Adrenal gland (tissue), 12 donors: ENCODE data around the gene CDK15. TPM values are rescaled to one million over a fixed set of nuclear protein-coding genes. Genes with fewer than 3 reads are reported as not detected.

Source experiments
- DNase-seq, 7 donors: peaks; one replicate each; pipeline ENCODE4 v3.0.0-alpha.2; 2019 to 2020
- H3K27ac ChIP-seq, 5 donors: fragments of 200-600 bp; sonication (generic) in 4 of 5; 1 replicate in 3 of 5; 2 replicates in 2 of 5; pipeline versions ENCODE4 v1.5.1 to v1.8.0; 2016 to 2020; ENCODE audit warnings: mild to moderate bottlenecking in 1 of 5
- H3K27me3 ChIP-seq: fragments of 200-600 bp; 2 replicates; pipeline ENCODE4 v1.8.0; 2021
- H3K36me3 ChIP-seq, 2 donors: fragments of 200-600 bp; replicated peaks in 1 of 2; 1 replicate in 1 of 2; 2 replicates in 1 of 2; pipeline versions ENCODE4 v1.5.1 to v1.8.0; 2018 to 2022
- H3K4me1 ChIP-seq, 2 donors: fragments of 200-600 bp; replicated peaks in 1 of 2; 1 replicate in 1 of 2; 2 replicates in 1 of 2; pipeline versions ENCODE4 v1.5.1 to v1.8.0; 2018 to 2021
- H3K4me3 ChIP-seq, 4 donors: fragments of 200-600 bp; sonication (generic) in 3 of 4; one replicate each; pipeline ENCODE4 v1.5.1; 2016 to 2018
- H3K9me3 ChIP-seq, 3 donors: fragments of 200-600 bp; sonication (generic) in 1 of 3; replicated peaks in 1 of 3; 1 replicate in 2 of 3; 2 replicates in 1 of 3; pipeline versions ENCODE4 v1.5.1 to v1.8.0; 2016 to 2021
- CTCF ChIP-seq, 6 experiments: fragments of 450-650 bp in 4 of 6; fragments of 200-600 bp in 2 of 6; sonication (generic) in 1 of 6; IDR thresholded peaks; 1 replicate in 5 of 6; 2 replicates in 1 of 6; pipeline versions ENCODE4 v1.5.1 to v1.8.0; 2016 to 2021; ENCODE audit warnings: antibody characterized with exemption in 6 of 6, mild to moderate bottlenecking in 2 of 6, moderate library complexity in 1 of 6
- POLR2A ChIP-seq, 2 donors: fragments of 450-650 bp; IDR thresholded peaks; one replicate each; pipeline ENCODE4 v1.6.1; 2017; ENCODE audit warnings: antibody characterized with exemption in 2 of 2, mild to moderate bottlenecking in 2 of 2, moderate library complexity in 1 of 2
- WGBS, 4 donors: extraction: QIAGEN DNeasy Blood & Tissue Kit in 2 of 4; methylation state at CpG; one replicate each; pipeline versions ENCODE4 v1.1.5 to v1.1.7; 2013 to 2017; 5-methylcytosine and 5-hydroxymethylcytosine counted together
- intact Hi-C, 2 donors: fragments of 100-400 bp; cut with DNase I; formaldehyde crosslinking; loops; one replicate each; pipeline versions ENCODE4 v1.14.1 to v1.15.0; 2022 to 2023
- polyA plus RNA-seq, 3 donors: library from polyadenylated mRNA; stranded (reverse); fragments of 200-250 nt in 2 of 3; fragments of 350-450 nt in 1 of 3; fragmentation: Illumina TruSeq in 1 of 3; extraction: RNeasy Lipid Tissue Mini Kit (QIAGEN cat#74804) in 1 of 3; gene quantifications; one replicate each; pipeline ENCODE4 v1.2.3, GENCODE V29; 2013 to 2014
- total RNA-seq, 9 donors: library from RNA; depleted of rRNA in 4 of 9; stranded (reverse); fragments of >200 nt in 4 of 9; fragments of 120-200 nt in 1 of 9; fragmentation: NEBNext Ultra II Directional in 1 of 9; extraction: Animal tissue kit (Norgen Biotek cat#: 25700) in 1 of 9; gene quantifications; one replicate each; pipeline versions ENCODE4 v1.1.0 to v1.2.4, GENCODE V29; 2013 to 2023
- donor health status: healthy with polysubstance abuse.
- donor health status: Bipolar disorder and iron deficiency.
- donor health status: DM: yes; HTN: yes; CAD: no.
- donor health status: DM: no; HTN: no; CAD: no.
- donor health status: DM: no; HTN: no; CAD: no.
- donor health status: DM: yes; HTN: yes; CAD: no.

Gene CDK15
- total and polyA plus RNA-seq, 12 donors = 0.06 to 1.2 (median 0.14) TPM; not detected in 1

GRCh38 chr2:201852462-201852861 is 46.1 kb downstream of the CDK15 start:
- TF ChIP-seq POLR2A (IDR thresholded peaks at IDR 0.05) (no peak), CTCF (IDR thresholded peaks at IDR 0.05) (no peak)
- Histone ChIP-seq H3K4me3 (no peak overlapping the region), H3K4me1 (no peaks in the 10 kb centered on the region), H3K27me3 (no peaks in the 10 kb centered on the region), H3K36me3 (no peaks in the 10 kb centered on the region), H3K9me3 (no peaks in the 10 kb centered on the region), H3K27ac (no peak overlapping the region)
- no peak for DNase-seq
- intact Hi-C loops = loop anchor here in 1 of 2 donors (10.0 kb wide), 1 partner anchor 48 kb away; the partner anchor contains the start of gene CDK15

GRCh38 chr2:201852878-201853415 is 46.6 kb downstream of the CDK15 start:
- Histone ChIP-seq H3K27ac (no peak overlapping the region), H3K9me3 (no peaks in the 10 kb centered on the region), H3K27me3 (no peaks in the 10 kb centered on the region), H3K36me3 (no peaks in the 10 kb centered on the region), H3K4me1 (no peaks in the 10 kb centered on the region), H3K4me3 (no peak overlapping the region)
- no peak for DNase-seq
- no peak for TF ChIP-seq POLR2A (IDR thresholded peaks at IDR 0.05)
- TF ChIP-seq CTCF (IDR thresholded peaks at IDR 0.05) = no peak
- intact Hi-C loops = loop anchor here in 1 of 2 donors (10.0 kb wide), 1 partner anchor 48 kb away; the partner anchor contains the start of gene CDK15
- WGBS, 4 donors = 76 to 88% (median 81%) methylated on average over 1 of the region's 1 CpG

GRCh38 chr2:201854221-201854801 is 48.0 kb downstream of the CDK15 start:
- H3K36me3 ChIP-seq = no peaks in the 10 kb centered on the region
- H3K9me3 ChIP-seq = no peaks in the 10 kb centered on the region
- H3K27ac ChIP-seq = no peak overlapping the region
- no peaks in the 10 kb centered on the region for H3K4me1 ChIP-seq
- intact Hi-C loops = loop anchor here in 1 of 2 donors (10.0 kb wide), 1 partner anchor 50 kb away; the partner anchor contains the start of gene CDK15
- no peak for DNase-seq
- TF ChIP-seq POLR2A (IDR thresholded peaks at IDR 0.05) = no peak
- TF ChIP-seq CTCF (IDR thresholded peaks at IDR 0.05) = no peak
- H3K4me3 ChIP-seq = no peak overlapping the region
- no peaks in the 10 kb centered on the region for H3K27me3 ChIP-seq
- 71 to 91% (median 81%) methylated on average over 4 of the region's 4 CpGs for WGBS, 4 donors

- no peak for DNase-seq
- intact Hi-C loops = loop anchor here in 1 of 2 donors (5.0 to 10.0 kb wide), 2 partner anchors 50 to 322 kb away; partner anchors contain the start of gene CDK15
- no peaks in the 10 kb centered on the region for H3K9me3 ChIP-seq
- 87 to 95% (median 91%) methylated on average over 4 of the region's 4 CpGs for WGBS, 4 donors
- H3K4me1 ChIP-seq = no peaks in the 10 kb centered on the region
- H3K27ac ChIP-seq = no peak overlapping the region
- H3K27me3 ChIP-seq = no peaks in the 10 kb centered on the region
- TF ChIP-seq CTCF (IDR thresholded peaks at IDR 0.05) = no peak
- no peak for TF ChIP-seq POLR2A (IDR thresholded peaks at IDR 0.05)
- H3K36me3 ChIP-seq = no peaks in the 10 kb centered on the region
- no peak overlapping the region for H3K4me3 ChIP-seq
Measured at GRCh38 chr2:201854841-201855240, 48.5 kb downstream of the CDK15 start.
